Sigmoid colon (tissue), 4 donors: ENCODE data around the gene NRAP.

ENCODE experiments used
- EP300 ChIP-seq, 4 donors: sonication (generic); formaldehyde crosslinking; IDR thresholded peaks; one replicate each; pipeline ENCODE4 v1.6.1; 2017; ENCODE audit warnings: antibody characterized with exemption in 4 of 4
- POLR2A ChIP-seq, 2 donors: fragments of 450-650 bp; IDR thresholded peaks; one replicate each; pipeline ENCODE4 v1.6.1; 2016; ENCODE audit warnings: antibody characterized with exemption in 2 of 2, mild to moderate bottlenecking in 2 of 2, moderate library complexity in 2 of 2
- POLR2AphosphoS5 ChIP-seq, 4 donors: sonication (generic); formaldehyde crosslinking; IDR thresholded peaks; one replicate each; pipeline ENCODE4 v1.6.1; 2017; ENCODE audit warnings: antibody characterized with exemption in 4 of 4
- TF ChIP-seq, protein P1 (sequence below), 4 experiments: fragments of 450-650 bp in 3 of 4; fragments of 200-600 bp in 1 of 4; IDR thresholded peaks; one replicate each; pipeline ENCODE4 v1.5.1; 2016 to 2019; ENCODE audit warnings: antibody characterized with exemption in 4 of 4, mild to moderate bottlenecking in 3 of 4, moderate library complexity in 2 of 4

DNA sequence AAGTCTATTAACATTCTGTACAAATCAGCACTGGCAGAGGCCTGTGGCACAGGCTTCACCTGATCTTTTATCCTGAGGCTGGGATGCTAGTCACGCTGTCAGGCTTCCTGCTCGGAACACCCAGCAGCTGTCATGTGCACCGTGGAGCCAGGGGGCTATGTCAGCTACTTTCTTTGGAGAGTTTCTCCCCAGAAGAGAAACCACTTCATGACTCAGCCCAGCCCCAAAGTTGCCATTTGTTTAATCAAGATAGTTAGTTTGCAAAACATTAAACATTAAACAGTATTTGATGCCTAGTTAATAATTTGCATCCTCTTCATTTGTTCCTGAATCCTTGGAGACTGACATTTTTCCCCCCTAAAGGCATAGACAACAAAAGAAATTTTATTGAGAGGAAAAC lies 111.1 kb downstream of the NRAP start, which contains the start of gene HABP2:
- no peak for TF ChIP-seq EP300 (IDR thresholded peaks at IDR 0.05)
- TF ChIP-seq, protein P1, sequence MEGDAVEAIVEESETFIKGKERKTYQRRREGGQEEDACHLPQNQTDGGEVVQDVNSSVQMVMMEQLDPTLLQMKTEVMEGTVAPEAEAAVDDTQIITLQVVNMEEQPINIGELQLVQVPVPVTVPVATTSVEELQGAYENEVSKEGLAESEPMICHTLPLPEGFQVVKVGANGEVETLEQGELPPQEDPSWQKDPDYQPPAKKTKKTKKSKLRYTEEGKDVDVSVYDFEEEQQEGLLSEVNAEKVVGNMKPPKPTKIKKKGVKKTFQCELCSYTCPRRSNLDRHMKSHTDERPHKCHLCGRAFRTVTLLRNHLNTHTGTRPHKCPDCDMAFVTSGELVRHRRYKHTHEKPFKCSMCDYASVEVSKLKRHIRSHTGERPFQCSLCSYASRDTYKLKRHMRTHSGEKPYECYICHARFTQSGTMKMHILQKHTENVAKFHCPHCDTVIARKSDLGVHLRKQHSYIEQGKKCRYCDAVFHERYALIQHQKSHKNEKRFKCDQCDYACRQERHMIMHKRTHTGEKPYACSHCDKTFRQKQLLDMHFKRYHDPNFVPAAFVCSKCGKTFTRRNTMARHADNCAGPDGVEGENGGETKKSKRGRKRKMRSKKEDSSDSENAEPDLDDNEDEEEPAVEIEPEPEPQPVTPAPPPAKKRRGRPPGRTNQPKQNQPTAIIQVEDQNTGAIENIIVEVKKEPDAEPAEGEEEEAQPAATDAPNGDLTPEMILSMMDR (IDR thresholded peaks at IDR 0.05), result no peak
- TF ChIP-seq POLR2AphosphoS5 (IDR thresholded peaks at IDR 0.05), result no peak
- TF ChIP-seq POLR2A (IDR thresholded peaks at IDR 0.05), result no peak
